ENCODE measurements around the gene AGPS. TPM values are rescaled to one million over a fixed set of nuclear protein-coding genes. Genes with fewer than 3 reads are reported as not detected.
"Not testable (repeated sequence)": the region's sequence is repeated elsewhere in the genome, so short reads cannot be mapped to it uniquely, and the experiment has no call there.

Gene AGPS
- total RNA-seq, 3 donors from 2014 or later = 28.2 to 30.6 (median 28.5) TPM

GRCh38 chr2:177427316-177427715 is 34.7 kb downstream of the AGPS start:
- intact Hi-C loops (cut with DNase I; ENCODE audit: low total_unique reads) = loop anchor here (5.0 kb wide), 1 partner anchor 1185 kb away; no protein-coding TSS in a partner anchor
- no peak for DNase-seq (ENCODE audit: low spot score in 2 of 2)
- Histone ChIP-seq H3K27me3 (no peaks in the 10 kb centered on the region), H3K4me1 (no peaks in the 10 kb centered on the region), H3K4me3 (no peak overlapping the region), H3K36me3 (no peaks in the 10 kb centered on the region), H3K27ac (no peak overlapping the region), H3K9me3 (peaks cover 15 to 33% of the 10 kb centered on the region in 2 donors)
- TF ChIP-seq POLR2A (IDR thresholded peaks at IDR 0.05) = no peak
- TF ChIP-seq POLR2AphosphoS5 (IDR thresholded peaks at IDR 0.05) = no peak
- TF ChIP-seq CTCF (IDR thresholded peaks at IDR 0.05) = no peak

GRCh38 chr2:177427936-177428335 is 35.4 kb downstream of the AGPS start:
- peaks cover 19 to 39% of the 10 kb centered on the region in 2 donors for H3K9me3 ChIP-seq
- H3K27ac ChIP-seq; DNase-seq (ENCODE audit: low spot score in 2 of 2); H3K27me3 ChIP-seq; H3K36me3 ChIP-seq; H3K4me3 ChIP-seq; H3K4me1 ChIP-seq: not testable (repeated sequence)
- intact Hi-C loops (cut with DNase I; ENCODE audit: low total_unique reads) = loop anchor here (5.0 kb wide), 1 partner anchor 1186 kb away; no protein-coding TSS in a partner anchor

GRCh38 chr2:177429688-177430325 is 37.2 kb downstream of the AGPS start:
- no peak overlapping the region for H3K27ac ChIP-seq
- no peaks in the 10 kb centered on the region for H3K27me3 ChIP-seq
- TF ChIP-seq CTCF (IDR thresholded peaks at IDR 0.05) (no peak), POLR2AphosphoS5 (IDR thresholded peaks at IDR 0.05) (no peak), POLR2A (IDR thresholded peaks at IDR 0.05) (no peak)
- H3K9me3 ChIP-seq = peaks cover 33 to 54% of the 10 kb centered on the region in 2 donors
- H3K36me3 ChIP-seq = no peaks in the 10 kb centered on the region
- DNase-seq (ENCODE audit: low spot score in 2 of 2) = no peak
- intact Hi-C loops (cut with DNase I; ENCODE audit: low total_unique reads) = loop anchor here (5.0 kb wide), 1 partner anchor 1188 kb away; no protein-coding TSS in a partner anchor
- no peaks in the 10 kb centered on the region for H3K4me1 ChIP-seq
- no peak overlapping the region for H3K4me3 ChIP-seq

GRCh38 chr2:177430411-177430810 is 37.8 kb downstream of the AGPS start:
- Histone ChIP-seq H3K9me3 (peaks cover 33 to 54% of the 10 kb centered on the region in 2 donors), H3K4me3 (no peak overlapping the region), H3K4me1 (no peaks in the 10 kb centered on the region), H3K27me3 (no peaks in the 10 kb centered on the region), H3K36me3 (no peaks in the 10 kb centered on the region), H3K27ac (no peak overlapping the region)
- intact Hi-C loops (cut with DNase I; ENCODE audit: low total_unique reads) = no loop called here
- no peak for DNase-seq (ENCODE audit: low spot score in 2 of 2)
- TF ChIP-seq CTCF (IDR thresholded peaks at IDR 0.05) (no peak), POLR2A (IDR thresholded peaks at IDR 0.05) (no peak), POLR2AphosphoS5 (IDR thresholded peaks at IDR 0.05) (no peak)

DNA sequence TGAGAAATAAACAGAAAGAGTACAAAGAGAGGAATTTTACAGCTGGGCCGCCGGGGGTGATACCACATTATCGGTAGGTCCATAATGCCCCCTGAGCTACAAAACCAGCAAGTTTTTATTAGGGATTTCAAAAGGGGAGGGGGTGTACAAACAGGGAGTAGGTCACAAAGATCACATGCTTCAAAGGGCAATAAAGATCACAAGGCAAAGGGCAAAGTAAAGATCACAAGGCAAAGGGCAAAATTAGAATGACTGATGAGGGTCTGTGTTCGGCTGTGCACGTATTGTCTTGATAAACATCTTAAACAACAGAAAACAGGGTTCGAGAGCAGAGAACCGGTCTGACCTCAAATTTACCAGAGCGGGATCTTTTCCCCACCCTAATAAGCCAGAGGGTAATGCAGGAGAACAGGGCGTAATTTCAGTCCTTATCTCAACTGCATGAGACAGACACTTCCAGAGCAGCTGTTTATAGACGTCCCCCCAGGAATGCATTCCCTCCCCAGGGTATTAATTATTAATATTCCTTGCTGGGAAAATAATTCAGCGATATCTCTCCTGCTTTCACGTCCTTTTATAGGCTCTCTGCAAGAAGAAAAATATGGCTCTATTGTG is 38.6 kb downstream of the AGPS start:
- H3K36me3 ChIP-seq; H3K27ac ChIP-seq; H3K4me3 ChIP-seq; H3K4me1 ChIP-seq; intact Hi-C loops (cut with DNase I; ENCODE audit: low total_unique reads); DNase-seq (ENCODE audit: low spot score in 2 of 2); H3K27me3 ChIP-seq: not testable (repeated sequence)
- peaks cover 33 to 54% of the 10 kb centered on the region in 2 donors for H3K9me3 ChIP-seq

DNA sequence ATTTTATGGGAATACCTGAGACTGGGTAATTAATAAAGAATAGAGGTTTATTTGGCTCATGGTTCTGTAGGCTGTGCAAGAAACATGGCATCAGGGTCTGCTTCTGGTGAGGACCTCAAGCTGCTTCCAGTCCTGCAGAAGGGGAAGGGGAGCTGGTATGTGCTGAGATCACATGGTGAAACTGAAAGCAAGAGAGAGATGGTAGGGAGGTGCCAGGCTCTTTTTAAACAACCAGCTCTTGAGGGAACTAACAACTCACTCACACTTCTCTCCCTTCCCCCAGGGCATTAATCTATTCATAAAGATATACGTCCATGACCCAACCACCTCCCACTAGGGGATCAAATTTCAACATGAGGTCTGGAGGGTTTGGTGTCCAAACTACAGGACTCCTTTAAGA is 40.1 kb downstream of the AGPS start:
- H3K36me3 ChIP-seq = no peaks in the 10 kb centered on the region
- TF ChIP-seq POLR2A (IDR thresholded peaks at IDR 0.05) = no peak
- no peak for TF ChIP-seq POLR2AphosphoS5 (IDR thresholded peaks at IDR 0.05)
- no peak for TF ChIP-seq CTCF (IDR thresholded peaks at IDR 0.05)
- H3K27me3 ChIP-seq = no peaks in the 10 kb centered on the region
- H3K4me3 ChIP-seq = no peak overlapping the region
- peaks cover 33 to 45% of the 10 kb centered on the region in 2 donors for H3K9me3 ChIP-seq
- no peak overlapping the region for H3K27ac ChIP-seq
- no peaks in the 10 kb centered on the region for H3K4me1 ChIP-seq
- DNase-seq (ENCODE audit: low spot score in 2 of 2) = no peak
- intact Hi-C loops (cut with DNase I; ENCODE audit: low total_unique reads) = no loop called here
